Renal cortical epithelial cell (primary cell): ENCODE data around the gene C5orf47. TPM values are rescaled to one million over a fixed set of nuclear protein-coding genes. Genes with fewer than 3 reads are reported as not detected.

Source experiments
- DNase-seq: peaks from one replicate; pipeline ENCODE4 v3.0.0-alpha.2; 2011; ENCODE audit warnings: low read depth
- total RNA-seq: library from RNA; depleted of rRNA; stranded (reverse); fragments of >200 nt; gene quantifications from 2 replicates; pipeline ENCODE4 v1.2.3, GENCODE V29; 2014

Gene C5orf47, protein sequence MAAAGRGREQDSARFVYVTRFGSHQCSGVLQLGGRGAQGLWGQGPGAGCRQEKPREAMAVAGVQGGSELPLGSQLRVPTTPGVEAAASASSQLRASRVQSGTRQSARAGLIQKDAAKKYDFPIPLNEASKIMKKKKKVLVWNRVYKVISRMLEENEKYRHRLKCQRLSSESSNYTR
- not detected in 2 replicates for total RNA-seq

DNA sequence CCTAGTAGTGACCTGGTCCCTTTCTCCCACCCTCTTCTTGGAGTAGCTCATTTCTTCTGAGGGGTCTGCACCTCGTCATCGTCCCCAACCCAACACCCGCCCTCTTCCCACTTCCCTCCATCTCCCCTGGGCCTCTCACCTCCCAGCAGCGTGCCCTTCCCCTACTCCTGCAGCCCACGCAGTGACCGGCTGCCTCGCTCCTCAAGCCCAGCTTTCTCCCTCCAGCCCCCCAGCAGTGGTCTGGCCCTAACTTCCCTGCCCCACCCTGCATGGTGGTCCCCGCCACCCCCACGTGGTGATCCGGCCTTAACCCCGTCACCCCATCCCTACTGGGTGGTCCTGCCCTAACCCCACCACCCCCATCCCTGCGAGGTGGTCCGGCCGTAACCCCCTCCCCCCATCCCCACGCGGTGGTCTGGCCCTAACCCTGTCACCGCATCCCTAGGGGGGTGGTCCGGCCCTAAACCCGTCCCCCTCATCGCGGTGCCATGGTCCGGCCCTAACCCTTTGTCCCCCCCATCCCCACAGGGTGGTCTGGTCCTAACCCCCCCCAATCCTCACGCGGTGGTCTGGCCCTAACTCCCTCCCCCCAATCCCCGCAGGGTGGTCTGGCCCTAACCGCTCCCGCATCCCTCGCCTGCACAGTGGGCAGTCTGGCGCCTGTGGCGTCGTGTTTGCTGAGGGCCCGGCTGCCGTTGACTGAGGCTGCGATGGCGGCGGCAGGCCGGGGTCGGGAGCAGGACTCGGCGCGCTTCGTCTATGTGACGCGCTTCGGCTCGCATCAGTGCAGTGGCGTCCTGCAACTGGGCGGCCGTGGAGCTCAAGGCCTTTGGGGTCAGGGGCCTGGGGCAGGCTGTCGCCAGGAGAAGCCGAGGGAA lies at the start of gene C5orf47:
Gene C5orf47, plus strand, starts transcription at position 617 of the 878 bp plus-strand sequence. Its CDS starts 94 bp downstream, at position 711.
- DNase-seq = no peak

GRCh38 chr5:173940269-173940668 lies 48.7 kb upstream of the C5orf47 start:
- no peak for DNase-seq

DNA sequence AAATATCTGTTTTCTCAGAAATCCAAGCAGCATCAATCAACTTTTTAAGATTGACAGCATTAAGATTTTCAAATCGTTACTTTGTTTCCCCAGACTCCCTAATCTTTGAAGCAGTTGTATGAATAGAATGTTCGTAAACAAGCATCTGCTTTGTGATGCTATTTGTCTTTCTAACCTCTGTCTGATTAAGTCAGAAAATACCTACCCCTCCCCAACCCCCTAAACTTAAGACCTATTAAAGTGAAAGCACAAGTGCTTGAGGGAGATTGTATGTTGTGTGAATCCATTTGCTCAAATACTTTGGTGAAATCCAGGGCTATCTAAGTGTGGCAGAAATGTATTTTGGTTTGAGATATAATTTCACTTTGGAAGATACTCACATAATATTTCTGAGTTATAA lies 47.9 kb upstream of the C5orf47 start:
- peak; percentile 39 for DNase-seq

- DNase-seq = peak; percentile 98
Measured at GRCh38 chr5:173941758-173942401, 47.1 kb upstream of the C5orf47 start.

DNA sequence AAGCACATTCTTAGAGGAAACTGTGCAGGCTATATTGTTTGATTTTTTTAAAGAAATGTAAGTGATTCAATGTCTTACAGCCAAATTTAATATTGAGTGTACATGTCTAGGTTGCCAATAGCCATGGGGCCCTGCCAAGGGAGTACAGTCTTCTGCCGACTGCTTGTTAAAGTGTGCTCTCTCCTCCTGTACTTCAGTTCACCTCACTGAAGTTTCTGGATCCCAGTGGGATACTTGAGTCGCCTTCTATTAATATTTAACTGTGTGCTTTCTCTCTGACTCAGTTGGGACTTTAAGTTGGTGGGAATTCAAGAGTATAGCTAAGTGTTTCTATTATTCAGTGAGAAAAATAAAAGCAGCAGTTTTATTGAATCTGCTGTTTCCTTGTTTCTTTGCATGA lies 44.5 kb upstream of the C5orf47 start:
- DNase-seq = peak; percentile 96

GRCh38 chr5:173945160-173945559 lies 43.8 kb upstream of the C5orf47 start:
- DNase-seq = no peak

GRCh38 chr5:173946323-173946722 lies 42.6 kb upstream of the C5orf47 start:
- DNase-seq = no peak

DNA sequence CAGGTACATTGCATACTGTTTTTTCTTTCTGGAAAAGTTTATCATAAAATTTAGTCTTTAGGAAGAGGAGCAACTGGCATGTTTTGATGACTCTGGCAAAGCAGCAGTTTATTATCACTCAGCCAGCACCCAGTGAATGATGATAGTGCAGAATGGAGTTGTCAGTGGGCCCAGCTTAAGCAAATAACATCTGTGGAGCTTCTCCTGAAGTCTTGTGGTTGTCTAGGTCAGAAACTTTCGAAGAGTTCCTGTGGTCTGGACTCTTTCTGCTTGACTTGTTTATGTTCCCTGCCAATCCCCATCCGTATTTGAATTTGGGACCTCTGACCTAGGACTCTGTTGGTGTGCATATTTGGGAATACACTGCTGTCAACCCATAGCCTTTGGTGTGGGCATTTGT lies 38.1 kb upstream of the C5orf47 start:
- peak; percentile 44 for DNase-seq

- peak; percentile 89 for DNase-seq
Measured at GRCh38 chr5:173953528-173954090, 35.4 kb upstream of the C5orf47 start.

- peak; percentile 91 for DNase-seq
Measured at GRCh38 chr5:173954671-173955521, 34.1 kb upstream of the C5orf47 start.

DNA sequence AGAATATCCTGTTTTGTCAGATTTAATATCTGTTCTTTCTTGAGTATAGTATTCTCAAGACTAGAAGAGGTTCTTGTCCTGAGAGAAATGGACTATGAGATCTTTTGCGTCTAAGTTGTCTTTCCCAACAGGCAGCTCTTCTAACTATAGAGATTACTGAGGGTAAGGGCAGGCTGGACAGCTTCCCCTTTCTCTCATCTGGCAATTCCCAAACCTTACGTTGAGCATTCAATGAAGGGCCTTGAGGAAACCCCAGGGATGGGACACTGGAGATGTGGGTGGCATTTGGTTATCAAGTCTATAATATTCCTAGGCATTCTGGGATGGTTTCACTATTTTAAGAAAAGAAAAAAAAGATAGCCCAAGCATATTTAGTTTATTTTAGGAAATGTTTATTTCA lies 28.0 kb upstream of the C5orf47 start:
- no peak for DNase-seq

GRCh38 chr5:173961418-173961817 lies 27.6 kb upstream of the C5orf47 start:
- no peak for DNase-seq

- no peak for DNase-seq
Measured at GRCh38 chr5:173962436-173962972, 26.5 kb upstream of the C5orf47 start.

GRCh38 chr5:173963182-173963838 lies 25.7 kb upstream of the C5orf47 start:
- peak; percentile 78 for DNase-seq

- no peak for DNase-seq
Measured at GRCh38 chr5:173963867-173964441, 25.0 kb upstream of the C5orf47 start.

DNA sequence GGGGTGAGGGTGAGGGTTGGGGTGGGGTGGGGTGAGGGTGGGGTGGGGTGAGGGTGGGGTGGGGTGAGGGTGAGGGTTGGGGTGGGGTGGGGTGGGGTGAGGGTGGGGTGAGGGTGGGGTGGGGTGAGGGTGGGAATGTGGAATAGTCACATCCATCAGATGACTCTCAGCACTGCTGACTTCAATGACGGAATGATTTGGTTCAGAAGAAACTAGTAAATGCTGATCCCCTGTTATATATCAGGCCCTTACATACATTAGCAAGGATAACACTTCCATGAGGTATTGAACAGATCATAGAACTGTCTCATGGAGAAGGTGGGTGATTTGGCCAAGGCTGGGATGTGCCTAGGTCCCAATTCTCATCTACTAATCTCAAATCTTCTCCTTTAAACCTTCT lies 24.5 kb upstream of the C5orf47 start:
- no peak for DNase-seq

DNA sequence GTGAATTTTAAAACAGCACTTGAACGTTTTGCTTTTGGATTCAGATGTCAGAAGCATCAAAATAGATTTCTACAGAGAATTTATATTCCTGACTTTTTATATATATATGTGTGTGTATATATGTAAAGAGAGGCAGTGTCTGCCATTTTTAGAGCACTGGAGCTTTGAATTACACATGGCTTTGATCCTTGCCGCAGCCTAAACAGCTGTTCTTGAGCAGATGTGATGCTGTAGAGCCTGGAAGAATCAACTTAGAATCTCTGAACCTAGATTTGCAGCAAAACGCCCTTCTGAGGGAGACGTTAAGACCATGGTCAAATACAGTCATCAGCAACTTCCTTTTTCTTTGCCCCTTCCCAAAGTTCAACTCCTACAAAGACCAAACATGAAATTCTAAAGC lies 21.7 kb upstream of the C5orf47 start:
- DNase-seq = no peak

DNA sequence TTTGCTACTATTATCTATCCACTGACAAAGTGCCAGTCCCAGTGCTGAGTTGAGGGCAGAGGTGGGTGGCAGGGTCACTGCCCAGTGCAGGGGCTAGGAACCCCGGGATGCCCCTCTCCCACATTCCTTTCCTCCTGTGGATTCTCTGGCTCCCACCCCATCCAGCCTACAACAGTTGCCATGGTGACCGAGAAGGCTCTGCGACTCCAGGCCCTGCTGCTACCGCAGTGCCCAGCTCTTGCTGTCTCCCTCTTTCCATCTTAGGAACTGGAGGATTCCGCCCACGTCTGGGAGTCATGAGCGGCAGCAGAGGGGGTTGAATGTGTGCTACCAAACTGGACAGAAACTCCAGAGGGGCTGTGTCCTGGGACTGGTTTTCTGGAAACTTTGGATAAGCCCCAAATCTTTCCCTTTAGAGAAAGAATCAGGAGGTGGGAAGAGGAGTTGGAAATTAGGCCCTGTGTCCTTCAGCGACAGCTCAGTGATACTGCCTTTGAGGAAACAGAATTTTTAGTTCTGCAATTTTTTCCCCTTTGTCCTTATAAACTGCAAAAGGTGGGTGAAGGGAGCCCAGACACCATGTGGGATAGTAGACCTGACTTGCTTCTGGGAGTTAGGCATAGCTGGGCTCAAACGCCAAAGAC lies 20.7 kb upstream of the C5orf47 start:
- no peak for DNase-seq

DNA sequence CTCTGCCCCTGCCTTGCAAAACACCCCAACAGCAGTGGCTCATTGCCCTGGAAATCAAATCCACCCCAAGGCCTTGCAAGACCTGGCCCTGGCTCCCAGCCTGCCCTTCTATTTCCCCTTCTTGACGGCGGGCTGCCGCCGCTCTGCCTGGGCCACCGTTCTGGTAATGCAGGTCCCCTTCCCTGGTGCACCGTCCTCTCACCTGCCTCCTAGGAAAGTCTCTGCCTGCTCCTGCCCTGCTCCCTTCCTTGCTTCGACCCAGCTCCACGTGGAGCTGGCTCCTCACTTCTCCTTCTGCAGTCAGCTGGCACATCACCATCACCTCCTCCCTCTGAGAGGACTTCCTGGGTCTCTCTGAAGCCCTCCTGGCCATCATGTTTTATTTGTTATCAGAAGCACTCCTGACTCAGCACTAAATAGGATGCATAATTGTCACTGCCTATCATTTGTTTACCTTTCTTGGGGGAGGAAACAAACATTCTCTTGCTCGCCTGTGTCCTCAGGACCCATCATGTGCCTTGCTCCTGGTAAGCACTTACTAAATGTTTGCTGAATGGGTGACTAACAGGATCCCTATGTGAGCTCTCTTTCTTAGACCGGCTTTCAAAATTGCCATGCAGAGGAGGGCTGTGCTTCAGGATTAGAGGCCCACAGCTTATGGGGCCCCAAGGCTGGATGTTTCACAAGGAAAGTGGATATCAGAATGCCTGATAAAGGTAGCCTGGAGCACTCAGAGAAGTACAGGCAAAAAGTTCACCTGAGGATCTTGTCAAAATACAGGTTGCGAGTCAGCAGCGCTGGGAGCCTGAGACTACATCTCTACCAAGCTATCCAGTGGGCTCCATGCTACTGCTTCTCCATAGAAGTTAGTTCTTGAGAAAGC lies 19.6 kb upstream of the C5orf47 start:
- DNase-seq = peak; percentile 86
